ENCODE measurements around the gene SMIM23.

Gene SMIM23

GRCh38 chr5:171785517-171785916 lies at the start of gene SMIM23:
SMIM23 (plus strand) TSS chr5:171785817; CDS start chr5:171785872, 55 bp downstream.
- no peak for DNase-seq (ENCODE audit: low spot score)

DNA sequence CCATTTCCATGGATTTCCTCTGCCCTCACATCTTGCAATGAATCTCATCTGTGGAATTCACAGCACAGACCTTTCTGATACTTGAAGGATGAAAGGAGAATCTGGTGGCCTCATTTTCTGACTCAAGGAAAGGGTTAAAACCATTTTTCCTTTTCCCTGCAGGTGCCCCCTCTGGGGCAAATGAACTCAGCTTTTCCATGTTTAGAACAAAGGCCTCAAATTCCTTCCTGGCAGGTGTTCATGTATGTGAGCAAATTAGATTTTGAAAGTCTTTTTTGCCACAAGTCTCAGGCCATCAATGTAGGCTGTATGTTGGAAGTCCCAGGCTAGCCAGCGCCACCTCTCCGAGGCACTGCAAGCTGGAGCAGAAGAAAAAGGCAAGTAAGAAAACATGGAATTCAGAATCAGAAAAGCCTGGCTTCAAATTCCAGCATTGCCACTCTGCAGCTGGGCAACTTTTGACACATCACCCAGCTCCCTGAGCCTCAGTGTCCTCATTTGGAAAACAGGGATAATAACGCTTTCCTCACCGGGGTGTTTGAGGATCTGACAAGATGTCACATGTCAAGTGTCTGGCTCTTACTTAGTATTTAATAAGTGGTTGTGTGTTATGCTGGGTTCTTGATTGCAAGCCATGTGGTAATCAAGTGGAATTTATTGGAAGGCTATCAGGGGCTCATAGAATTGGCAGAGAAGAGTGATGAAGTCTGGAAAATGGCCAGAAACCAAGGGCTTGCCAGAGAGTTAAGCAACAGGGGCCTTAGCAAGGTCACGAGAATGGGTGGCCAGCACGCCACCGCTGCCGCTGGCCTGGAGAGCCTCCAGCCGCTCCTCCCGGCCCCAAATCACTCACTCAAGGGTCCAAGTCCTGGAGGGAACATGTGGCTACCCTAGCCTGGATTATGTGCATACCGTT lies 48.4 kb upstream of the SMIM23 start:
- DNase-seq (ENCODE audit: low spot score), result no peak

- no peak for DNase-seq (ENCODE audit: low spot score)
Measured at GRCh38 chr5:171738501-171738900, 47.1 kb upstream of the SMIM23 start.

GRCh38 chr5:171739271-171739670 lies 46.3 kb upstream of the SMIM23 start:
- no peak for DNase-seq (ENCODE audit: low spot score)

- DNase-seq (ENCODE audit: low spot score), result no peak
Measured at GRCh38 chr5:171743436-171744076, 42.1 kb upstream of the SMIM23 start.

DNA sequence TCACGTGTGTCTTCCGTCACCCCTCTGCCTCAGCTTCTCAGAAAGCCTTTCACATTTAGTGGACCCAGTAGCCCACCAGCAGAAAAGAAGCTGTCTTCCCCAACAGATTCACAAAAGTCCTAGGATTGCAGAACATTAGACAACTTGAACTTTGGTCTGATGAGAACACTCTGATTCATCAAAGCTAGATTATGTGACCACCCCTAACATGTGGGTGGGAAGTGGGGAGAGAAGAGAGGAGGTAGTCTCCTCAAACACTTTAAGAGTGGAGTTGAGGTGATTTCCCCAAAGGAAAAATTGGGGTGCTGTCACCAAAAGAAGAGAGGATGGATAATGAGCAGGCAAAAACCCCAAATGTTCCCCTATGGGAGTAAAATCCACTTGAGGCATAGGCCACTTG lies 41.4 kb upstream of the SMIM23 start:
- DNase-seq (ENCODE audit: low spot score), result no peak

- no peak for DNase-seq (ENCODE audit: low spot score)
Measured at GRCh38 chr5:171744882-171745281, 40.7 kb upstream of the SMIM23 start.

DNA sequence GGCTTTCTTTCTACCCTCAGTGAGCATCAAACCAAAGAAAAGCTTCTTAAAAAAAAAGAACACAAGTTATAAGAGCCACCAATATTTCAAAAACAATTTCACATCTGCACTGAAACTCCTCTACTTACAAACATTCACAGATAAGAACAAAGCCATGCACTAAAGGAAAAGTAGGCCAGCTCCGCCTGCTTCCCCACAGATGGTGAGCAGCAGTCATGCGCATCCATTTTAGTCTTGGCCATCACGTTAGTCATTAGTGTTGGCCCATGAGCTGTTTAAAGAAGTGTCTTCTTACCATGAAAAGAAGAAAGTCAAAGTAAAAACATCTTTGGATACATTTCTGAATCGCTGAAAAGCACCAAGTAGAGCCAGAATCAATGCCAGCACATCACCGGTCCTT lies 40.0 kb upstream of the SMIM23 start:
- peak; percentile 66 for DNase-seq (ENCODE audit: low spot score)

DNA sequence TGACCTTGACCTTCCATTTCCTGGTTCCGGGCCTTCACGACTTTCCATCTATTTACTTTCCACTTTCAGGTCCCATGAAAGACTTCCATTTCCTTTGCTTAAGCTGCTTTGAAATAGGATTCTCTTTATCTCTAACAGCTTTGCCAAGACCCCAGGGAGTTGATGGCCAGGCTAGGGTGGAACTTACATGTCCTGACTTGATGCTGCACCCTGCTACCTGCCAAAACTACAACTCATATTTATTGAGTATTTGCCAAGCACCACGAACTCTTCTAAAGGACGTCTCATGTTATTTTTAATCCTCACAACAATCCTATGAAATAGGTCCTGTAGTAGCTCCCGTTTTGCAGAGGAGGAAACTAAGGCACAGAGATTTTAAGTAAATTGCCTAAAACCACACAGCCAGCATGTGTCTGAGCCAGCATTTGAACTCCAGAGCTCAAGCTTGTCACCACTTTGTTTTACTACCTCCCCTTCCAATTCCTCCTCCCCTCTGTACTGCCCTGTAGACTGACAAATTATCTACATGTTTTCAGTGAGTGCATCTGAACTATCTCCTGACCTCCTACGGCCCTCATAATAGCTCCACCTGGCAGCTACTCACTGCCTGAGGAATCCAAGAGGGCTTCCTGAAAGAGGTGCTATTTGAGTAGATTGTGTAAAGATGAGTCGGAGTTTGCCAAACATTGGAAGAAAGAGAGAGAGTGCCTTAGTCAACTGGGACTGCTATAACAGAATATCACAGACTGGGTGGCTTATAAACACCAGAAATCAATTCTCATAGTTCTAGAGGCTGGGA lies 38.4 kb upstream of the SMIM23 start:
- DNase-seq (ENCODE audit: low spot score), result peak; percentile 2

GRCh38 chr5:171748720-171749119 lies 36.9 kb upstream of the SMIM23 start:
- DNase-seq (ENCODE audit: low spot score), result no peak

DNA sequence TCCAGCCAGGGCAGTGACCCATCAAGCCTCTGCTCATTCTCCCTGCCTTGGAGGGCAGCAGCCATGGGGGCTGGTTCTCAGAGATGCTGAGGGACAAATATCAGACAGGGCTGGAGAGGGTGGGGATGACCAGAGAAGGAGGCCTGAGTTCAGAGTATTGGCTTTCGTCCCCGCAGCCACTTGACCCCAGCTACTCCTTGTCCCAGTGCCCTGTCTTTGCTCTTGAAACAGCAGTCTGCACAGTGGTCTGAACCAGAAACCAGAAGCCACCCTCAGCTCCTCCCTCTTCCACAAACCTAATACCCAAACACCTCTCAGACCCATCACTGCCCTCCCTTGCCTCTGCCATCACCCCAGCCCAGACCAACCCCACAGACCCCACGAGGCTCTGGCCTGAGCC lies 36.3 kb upstream of the SMIM23 start:
- no peak for DNase-seq (ENCODE audit: low spot score)

DNA sequence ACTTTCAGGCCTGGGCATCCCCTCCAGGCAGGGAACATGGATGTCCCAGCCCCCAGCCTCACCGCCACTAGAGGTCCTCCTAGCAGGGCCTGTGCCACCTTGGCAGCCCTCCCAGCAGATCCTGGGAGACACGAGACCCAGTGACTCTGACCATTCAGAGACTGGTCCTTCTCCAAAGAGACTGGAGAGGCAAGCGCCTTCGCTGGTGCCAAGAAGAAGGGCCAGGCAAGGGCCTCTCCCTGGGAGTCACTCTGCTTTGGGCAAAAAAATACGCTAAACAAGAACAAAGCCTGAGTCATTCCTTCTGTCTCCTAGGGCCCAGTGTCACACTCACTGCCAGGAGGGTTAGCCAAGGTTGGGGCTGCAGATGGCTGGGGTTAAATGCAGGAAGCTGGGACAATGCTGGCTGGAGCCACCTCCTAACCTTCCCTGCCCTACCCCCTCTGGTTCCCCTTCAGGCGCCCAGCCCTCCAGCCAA lies 35.3 kb upstream of the SMIM23 start:
- DNase-seq (ENCODE audit: low spot score), result no peak

GRCh38 chr5:171755354-171755821 lies 30.2 kb upstream of the SMIM23 start:
- DNase-seq (ENCODE audit: low spot score), result no peak

DNA sequence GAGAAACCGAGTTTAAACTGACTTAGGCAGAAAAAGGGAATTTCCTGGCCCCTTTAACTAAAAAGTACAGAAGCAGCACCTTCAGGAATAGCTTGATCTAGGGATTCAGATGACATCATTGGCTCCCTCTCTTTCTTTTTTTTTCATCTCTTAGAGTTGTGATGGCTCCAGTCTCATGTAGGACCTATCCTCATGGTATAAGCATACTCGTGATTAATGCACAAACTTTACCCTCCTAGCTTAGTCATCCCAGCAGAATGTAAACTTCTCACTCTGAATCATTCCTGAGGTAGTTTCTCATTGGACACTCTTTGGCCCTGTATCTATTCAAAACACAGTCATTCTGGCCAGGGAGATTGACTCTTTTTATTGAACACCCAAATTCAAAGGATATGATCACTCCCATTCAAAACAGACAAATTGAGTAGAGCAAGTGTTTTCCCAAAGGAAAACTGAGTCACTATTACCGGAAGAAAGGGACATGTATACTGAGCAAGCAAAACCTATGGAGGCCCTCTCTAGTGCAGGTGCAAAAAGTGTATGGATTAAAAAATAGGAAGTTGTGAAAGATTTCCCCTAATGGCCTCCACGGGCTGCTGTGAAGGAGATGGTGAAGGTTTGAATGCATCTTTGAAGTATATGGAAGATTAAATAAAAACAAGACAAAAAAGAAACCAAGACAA lies 27.6 kb upstream of the SMIM23 start:
- DNase-seq (ENCODE audit: low spot score), result peak; percentile 88

DNA sequence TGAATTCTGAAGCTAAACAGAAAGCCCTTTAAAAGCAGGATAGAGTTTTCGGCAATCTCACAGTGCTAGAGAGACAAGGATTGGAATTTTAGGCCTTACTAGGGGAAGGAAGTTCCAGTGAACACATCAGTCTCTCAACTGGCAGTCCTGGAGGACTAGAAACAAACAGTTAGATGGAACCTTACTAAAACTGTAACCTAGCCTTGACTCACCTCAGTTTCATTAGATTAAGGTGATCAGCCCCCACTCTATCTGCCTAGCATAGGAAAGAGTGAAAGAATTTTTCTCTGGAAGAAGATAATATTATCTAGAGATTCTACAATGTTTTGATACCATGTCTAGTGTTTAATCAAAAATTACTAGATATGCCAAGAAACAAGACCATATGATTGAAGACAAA lies 25.8 kb upstream of the SMIM23 start:
- DNase-seq (ENCODE audit: low spot score), result no peak

DNA sequence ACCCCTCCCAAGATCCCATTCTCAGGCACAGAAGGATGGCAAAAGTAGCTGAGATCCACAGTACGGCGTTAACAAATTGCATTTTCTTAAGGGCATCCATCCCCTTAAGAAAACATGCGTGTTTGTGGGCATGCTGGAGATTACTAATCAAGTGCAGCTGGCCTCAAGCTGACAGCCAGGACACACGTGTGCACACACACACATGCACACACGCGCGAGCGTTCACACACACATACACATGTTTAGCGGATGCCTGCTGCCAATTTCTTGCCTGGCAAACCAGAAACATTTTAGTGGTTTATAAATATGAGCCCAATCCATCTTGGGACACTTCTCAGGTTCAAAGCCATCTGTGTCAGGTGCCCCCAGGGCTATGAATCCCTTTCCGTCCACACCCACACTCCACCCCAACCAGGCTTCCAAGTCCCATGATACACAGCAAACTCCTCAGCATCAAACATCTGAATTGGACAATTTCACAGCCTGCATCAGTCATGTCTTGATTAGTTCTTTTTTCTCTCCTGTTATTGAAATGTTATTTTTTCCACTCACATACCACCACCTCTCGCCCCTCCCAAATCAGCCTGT lies 23.5 kb upstream of the SMIM23 start:
- no peak for DNase-seq (ENCODE audit: low spot score)

DNA sequence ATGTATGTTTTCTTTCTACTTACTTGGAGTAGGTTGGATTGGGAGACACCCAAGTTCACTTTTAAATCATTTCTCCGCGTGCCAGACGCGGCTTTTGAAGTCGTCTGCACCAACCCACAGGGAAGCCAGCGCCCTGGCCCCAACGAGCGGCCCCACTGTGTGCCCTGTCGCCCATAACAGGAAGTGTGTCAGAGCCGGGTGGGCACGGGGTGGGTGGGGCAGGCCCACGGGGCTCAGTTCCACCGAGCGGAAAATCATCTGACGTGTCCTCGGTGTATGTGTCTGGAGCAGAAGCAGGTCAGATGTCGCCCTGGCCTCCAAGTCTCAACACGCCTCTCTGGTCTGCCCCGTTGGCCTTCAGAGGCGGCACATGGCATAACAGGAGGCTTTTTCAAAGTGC lies 22.7 kb upstream of the SMIM23 start:
- no peak for DNase-seq (ENCODE audit: low spot score)

DNA sequence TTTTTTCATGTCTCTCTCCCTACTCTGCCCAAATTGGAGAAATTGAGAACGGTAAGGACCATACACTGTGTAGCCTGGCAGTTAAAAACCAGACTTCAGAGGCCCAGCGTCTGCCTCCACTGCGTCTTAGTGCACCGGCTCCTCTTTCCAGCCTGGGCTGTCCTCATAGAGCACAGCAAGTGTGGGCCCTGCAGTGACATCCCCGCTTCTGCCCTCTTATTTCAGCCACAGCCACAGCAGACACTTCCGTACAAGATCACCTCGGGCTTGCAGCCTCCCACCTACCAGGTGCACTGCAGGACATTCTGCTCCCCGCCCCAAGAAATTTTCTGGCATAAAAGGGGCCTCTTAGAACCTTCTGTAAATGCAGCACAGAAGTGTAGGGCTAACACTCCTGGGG lies 21.4 kb upstream of the SMIM23 start:
- no peak for DNase-seq (ENCODE audit: low spot score)

GRCh38 chr5:171766875-171767274 lies 18.7 kb upstream of the SMIM23 start:
- DNase-seq (ENCODE audit: low spot score), result no peak

DNA sequence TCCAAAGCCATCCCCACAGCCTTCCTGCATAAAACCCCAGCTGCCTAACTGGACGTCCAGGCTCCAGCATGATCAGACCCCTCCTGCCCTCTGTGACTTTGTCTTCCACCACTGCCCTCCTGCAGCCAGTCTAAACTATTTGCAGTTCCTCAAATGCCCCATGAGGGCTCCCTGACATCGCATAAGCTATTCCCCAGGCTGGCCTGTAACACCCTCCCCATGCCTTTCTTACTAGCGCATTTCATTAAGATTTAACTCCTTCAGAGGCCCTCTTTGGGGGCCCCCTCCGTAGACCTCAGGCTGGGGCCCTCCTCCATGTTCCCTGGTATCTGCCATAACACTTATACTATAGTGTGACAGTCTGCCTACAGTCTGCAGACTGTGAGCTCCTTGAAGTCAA lies 15.5 kb upstream of the SMIM23 start:
- no peak for DNase-seq (ENCODE audit: low spot score)

GRCh38 chr5:171771856-171772255 lies 13.8 kb upstream of the SMIM23 start:
- no peak for DNase-seq (ENCODE audit: low spot score)

Data from kidney tubule cell (primary cell).